NB4 (cell line): ENCODE measurements around the gene ALG1L2.
"Not testable (repeated sequence)": the region's sequence is repeated elsewhere in the genome, so short reads cannot be mapped to it uniquely, and the experiment has no call there.

Source experiments
- DNase-seq: peaks from one replicate; pipeline ENCODE4 v3.0.0; 2010; ENCODE audit warnings: low read depth
- H3K4me3 ChIP-seq: one replicate; pipeline ENCODE4 v1.5.1; 2011; ENCODE audit warnings: mild to moderate bottlenecking, low read depth, low read length, moderate library complexity
- MYC ChIP-seq: IDR thresholded peaks from 2 replicates; pipeline ENCODE4 v1.6.1; 2011; ENCODE audit warnings: low read depth, low read length
- POLR2A ChIP-seq: IDR thresholded peaks from 2 replicates; pipeline ENCODE4 v1.6.1; 2011; ENCODE audit warnings: mild to moderate bottlenecking; ENCODE audit not compliant: insufficient read length; ENCODE audit errors: extremely low read depth
- TF ChIP-seq, protein P1 (sequence below): IDR thresholded peaks from one replicate; pipeline ENCODE4 v1.5.1; 2012; ENCODE audit warnings: low read depth, low read length
- TF ChIP-seq, protein P2 (sequence below): IDR thresholded peaks from 2 replicates; pipeline ENCODE4 v1.6.1; 2011; ENCODE audit warnings: low read depth, low read length

ALG1L2 gene, protein sequence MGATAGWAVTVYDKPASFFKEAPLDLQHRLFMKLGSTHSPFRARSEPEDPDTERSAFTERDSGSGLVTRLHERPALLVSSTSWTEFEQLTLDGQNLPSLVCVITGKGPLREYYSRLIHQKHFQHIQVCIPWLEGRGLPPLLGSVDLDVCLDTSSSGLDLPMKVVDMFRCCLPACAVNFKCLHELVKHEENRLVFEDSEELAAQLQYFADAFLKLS

DNA sequence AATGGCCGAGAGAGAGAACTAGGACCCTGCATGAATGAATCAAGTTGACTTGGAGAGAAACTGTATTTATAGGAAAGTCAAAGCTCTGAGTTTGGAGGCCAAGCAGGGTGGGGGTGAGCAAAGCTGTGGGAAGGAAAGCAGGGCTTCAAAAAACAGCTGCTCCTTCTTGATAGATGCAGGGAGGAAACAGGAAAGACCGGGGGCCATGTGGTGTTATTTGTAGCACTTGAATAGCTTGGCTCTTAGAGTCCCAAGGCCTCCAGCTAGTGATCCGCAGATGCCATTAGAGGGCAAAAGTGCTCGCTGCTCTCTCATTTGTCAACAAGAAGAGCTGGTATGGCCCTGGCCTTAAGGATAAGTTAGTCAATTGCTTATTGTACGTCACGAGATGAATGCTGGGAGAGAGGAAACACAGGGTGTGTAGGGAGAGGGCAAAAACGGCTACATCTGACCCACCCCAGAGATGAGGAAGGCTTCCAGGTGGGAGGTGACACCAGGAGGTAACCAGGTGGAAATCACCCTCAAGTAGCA is at the start of gene ALG1L2:
Gene ALG1L2 (plus strand): TSS at position 481 of the 531 bp plus-strand sequence. CDS start 186 bp downstream, outside the sequence.
- no peak for DNase-seq
- no peak for TF ChIP-seq MYC
- no peak within 1 kb of the TSS for H3K4me3 ChIP-seq

DNA sequence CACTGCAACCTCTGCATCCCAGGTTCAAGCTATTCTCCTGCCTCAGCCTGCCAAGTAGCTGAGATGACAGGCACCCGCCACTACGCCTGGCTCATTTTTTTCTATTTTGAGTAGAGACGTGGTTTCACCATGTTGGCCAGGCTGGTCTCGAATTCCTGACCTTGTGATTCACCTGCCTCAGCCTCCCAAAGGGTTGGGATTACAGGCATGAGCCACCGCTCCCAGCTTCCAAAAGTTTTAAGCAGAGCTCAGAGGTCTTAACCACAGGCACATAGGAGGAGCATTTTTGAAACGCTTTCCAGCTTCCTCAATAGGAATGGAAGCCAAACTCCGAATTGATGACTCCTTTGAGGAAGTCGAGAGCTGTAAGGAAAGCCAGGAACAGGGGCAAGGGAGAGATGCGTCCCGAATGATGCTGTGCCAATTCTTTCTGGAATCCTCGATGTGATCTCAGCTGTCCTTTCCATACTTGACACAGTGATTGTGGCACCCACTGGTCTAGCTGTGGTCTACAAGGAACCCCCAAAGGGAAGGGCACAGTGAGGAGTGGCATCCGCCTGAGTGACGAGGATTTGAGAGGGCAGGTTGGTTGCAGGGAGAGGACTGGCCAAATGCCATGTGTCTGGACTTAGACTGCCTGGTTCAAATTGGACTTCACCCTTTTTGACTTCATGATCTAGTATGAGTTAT is 44.4 kb upstream of the ALG1L2 start:
- not testable (repeated sequence) for H3K4me3 ChIP-seq, DNase-seq

DNA sequence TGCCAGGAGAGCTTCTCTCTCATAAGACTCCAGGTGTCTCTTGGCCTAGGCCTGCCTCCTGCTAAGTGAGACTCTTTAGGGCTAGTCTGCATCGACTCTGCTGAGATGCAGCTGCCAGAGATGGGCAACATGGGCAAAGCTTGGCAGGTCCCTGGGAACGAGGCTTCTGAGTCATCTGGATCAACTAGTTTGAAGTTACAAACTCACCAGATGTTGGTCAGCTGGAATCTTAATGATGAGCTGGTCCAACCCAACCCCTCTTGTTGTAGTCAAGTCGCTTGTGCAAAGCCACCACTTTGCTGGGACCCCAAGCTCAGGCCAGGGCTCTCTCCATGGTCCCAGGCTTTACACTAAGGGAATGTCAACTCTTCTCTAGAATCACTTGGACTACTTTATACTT is 38.9 kb upstream of the ALG1L2 start:
- DNase-seq, H3K4me3 ChIP-seq: not testable (repeated sequence)

DNA sequence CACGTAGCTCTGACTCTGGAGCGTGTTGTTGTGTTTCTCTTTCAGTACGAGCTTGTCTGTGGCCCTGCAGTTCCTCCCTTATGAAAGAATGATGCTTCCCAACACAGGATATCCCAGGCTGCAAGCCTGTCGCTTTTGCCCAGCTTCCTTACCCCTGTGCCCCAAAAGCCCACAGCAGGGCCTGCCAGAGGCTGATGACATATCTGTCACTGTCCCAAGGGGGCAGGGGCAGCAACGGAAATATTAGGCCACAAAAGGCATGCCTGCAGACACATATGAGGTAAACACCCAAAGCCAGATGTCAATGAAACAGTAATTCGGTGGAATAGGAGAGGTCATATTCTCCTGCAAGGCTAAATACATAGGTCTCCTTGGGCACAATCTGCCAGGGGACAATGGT is 38.0 kb upstream of the ALG1L2 start:
- peak; percentile 38 for DNase-seq
- H3K4me3 ChIP-seq, result not testable (repeated sequence)

DNA sequence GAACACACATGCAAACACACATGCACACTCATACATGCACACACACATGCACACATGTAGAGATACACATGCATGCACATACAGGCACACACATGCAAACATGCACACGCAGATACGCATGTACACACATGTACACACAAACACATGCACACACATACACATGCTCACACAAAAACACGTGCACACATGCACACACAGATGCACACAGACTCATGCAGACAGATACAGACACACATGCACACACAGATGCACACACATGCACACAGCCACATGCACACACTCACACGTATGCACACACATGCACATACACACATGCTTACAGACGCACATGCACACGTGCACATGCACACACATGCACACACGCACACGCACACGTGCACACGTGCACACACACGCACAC is 37.3 kb upstream of the ALG1L2 start:
- DNase-seq, result no peak
- H3K4me3 ChIP-seq, result no peak overlapping the region
- TF ChIP-seq, protein P1, sequence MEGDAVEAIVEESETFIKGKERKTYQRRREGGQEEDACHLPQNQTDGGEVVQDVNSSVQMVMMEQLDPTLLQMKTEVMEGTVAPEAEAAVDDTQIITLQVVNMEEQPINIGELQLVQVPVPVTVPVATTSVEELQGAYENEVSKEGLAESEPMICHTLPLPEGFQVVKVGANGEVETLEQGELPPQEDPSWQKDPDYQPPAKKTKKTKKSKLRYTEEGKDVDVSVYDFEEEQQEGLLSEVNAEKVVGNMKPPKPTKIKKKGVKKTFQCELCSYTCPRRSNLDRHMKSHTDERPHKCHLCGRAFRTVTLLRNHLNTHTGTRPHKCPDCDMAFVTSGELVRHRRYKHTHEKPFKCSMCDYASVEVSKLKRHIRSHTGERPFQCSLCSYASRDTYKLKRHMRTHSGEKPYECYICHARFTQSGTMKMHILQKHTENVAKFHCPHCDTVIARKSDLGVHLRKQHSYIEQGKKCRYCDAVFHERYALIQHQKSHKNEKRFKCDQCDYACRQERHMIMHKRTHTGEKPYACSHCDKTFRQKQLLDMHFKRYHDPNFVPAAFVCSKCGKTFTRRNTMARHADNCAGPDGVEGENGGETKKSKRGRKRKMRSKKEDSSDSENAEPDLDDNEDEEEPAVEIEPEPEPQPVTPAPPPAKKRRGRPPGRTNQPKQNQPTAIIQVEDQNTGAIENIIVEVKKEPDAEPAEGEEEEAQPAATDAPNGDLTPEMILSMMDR, result no peak
- TF ChIP-seq MYC (no peak), POLR2A (no peak)
- TF ChIP-seq, protein P2, sequence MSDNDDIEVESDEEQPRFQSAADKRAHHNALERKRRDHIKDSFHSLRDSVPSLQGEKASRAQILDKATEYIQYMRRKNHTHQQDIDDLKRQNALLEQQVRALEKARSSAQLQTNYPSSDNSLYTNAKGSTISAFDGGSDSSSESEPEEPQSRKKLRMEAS, result no peak

DNA sequence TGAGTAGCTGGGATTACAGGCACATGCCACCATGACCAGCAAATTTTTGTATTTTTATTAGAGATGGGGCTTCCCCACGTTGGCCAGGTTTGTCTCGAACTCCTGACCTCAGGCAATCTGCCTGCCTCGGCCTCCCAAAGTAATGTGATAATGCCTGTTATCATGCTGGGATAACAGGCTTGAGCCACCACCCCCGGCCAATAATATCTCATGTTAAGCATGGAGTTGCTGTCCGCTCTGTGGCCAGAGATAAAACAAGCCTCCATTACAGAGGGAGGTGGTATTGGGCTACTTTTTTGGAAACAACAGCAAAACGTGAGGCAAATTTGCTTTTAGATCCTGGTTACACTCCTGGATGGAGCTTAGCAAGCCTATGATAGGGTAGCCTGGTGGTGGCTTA is 32.9 kb upstream of the ALG1L2 start:
- TF ChIP-seq, protein P1, result no peak
- TF ChIP-seq POLR2A (no peak), MYC (no peak)
- TF ChIP-seq, protein P2, result no peak
- no peak overlapping the region for H3K4me3 ChIP-seq
- DNase-seq, result no peak

DNA sequence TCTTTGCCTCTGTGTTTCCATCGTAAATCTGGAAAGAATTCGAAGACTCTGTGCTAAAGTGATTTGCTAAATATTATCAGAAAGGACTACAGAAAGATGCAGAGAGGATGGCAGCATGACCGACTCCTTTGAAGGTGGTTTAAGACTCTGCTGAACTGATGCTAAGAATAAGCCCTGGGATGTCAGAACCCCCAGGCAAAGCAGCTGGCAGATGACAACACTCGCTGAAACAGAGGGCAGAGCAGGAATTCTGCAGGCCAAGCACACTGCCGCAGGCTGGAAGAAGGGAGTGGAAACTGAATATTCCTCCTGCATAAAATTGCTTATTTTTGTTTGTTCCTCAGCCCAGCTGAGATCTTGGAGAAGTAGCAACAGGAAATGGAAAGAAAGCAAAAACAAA is 29.3 kb upstream of the ALG1L2 start:
- not testable (repeated sequence) for H3K4me3 ChIP-seq, DNase-seq

DNA sequence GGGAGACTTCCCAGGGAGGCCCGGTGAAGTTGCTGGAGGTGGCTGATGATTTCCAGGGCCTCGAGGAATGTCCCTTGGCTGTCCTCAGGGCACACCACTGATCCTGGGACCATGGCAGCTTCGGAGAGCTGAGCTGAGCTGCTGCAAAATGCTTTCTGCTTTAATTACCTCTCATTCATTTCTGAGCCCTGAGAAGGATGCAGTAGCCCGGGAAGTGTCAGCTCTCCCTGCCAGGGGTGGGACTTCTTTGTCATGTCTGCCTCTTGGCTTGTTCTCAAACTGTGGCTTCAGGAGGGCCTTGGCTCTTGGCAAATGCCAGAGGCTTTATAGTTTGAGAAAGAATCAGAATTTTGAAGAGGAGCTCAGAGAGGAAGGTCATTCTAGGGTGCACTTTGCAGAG is 28.7 kb upstream of the ALG1L2 start:
- DNase-seq, H3K4me3 ChIP-seq: not testable (repeated sequence)

DNA sequence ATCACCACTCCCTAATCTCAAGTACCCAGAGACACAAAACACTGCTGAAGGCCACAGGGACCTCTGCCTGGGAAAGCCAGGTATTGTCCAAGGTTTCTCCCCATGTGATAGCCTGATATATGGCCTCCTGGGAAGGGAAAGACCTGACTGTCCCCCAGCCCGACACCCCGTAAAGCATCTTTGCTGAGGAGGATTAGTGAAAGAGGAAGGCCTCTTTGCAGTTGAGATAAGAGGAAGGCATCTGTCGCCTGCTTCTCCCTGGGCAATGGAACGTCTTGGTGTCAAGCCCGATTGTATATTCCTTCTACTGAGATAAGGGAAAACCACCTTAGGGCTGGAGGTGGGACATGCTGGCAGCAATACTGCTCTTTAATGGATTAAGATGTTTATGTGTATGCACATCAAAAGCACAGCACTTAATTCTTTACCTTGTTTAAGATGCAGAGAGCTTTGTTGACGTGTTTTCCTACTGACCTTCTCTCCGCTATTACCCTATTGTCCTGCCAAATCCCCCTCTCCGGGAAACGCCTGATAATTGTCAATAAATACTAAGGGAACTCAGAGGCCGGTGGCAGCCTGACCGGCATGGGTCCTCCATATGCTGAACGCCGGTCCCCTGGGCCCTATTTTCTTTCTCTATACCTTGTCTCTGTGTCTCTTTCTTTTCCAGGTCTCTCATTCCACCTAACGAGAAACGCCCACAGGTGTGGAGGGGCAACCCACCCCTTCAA is 23.9 kb upstream of the ALG1L2 start:
- DNase-seq, H3K4me3 ChIP-seq: not testable (repeated sequence)

DNA sequence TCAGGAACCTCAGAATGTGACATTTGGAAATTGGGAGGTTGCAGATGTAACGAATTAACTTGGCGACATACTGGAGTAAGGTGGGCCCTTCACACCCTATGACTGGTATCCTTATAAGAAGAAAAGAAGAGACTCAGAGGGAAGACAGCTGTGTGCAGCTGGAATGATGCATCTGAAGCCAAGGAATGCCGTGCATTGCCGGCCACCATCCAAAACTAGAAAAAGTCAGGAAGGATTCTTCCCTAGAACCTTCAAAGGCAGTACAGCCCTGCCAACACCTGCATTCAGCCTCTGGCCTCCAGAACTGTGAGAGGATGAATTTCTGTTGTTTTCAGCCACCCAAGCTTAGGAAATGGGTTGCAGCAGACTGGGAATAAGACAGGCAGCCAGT is 23.4 kb upstream of the ALG1L2 start:
- H3K4me3 ChIP-seq, DNase-seq: not testable (repeated sequence)

DNA sequence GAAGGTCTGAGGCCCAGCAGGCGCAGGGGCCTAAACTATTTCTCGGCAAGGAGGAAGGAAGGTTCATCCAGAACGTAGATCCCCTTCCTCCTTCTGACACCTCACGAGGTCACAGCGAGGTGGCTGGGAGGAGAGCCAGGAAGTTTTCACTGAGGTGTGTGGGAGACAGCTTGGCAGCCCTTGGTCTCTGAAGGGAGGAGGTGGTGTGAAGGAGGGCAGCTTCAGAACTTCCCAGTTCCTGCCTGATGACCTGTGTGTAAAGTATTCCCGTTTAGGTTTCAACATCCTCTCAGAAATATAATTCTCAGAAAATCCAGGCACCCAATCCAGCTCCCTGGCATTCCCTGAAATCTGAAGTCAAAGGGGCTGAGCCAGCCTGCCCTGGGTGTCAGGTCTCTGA is 22.9 kb upstream of the ALG1L2 start:
- DNase-seq, result not testable (repeated sequence)

DNA sequence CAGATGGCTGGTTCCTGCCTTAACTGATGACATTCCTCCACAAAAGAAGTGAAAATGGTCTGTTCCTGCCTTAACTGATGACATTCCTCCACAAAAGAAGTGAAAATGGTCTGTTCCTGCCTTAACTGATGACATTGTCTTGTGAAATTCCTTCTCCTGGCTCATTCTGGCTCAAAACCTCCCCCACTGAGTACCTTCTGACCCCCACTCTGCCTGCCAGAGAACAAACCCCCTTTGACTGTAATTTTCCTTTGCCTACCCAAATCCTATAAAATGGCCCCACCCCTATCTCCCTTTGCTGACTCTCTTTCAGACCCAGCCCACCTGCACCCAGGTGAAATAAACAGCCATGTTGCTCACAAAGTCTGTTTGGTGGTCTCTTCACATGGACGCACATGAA is 22.5 kb upstream of the ALG1L2 start:
- not testable (repeated sequence) for H3K4me3 ChIP-seq, DNase-seq

More for the DNA sequence above, 22.9 kb upstream of the ALG1L2 start:
- not testable (repeated sequence) for H3K4me3 ChIP-seq
